ENCODE data around the gene THEMIS2. TPM values are rescaled to one million over a fixed set of nuclear protein-coding genes. Genes with fewer than 3 reads are reported as not detected.

Gene THEMIS2
- polyA plus RNA-seq, 1 donor from 2014 or later, result 0.26 TPM

DNA sequence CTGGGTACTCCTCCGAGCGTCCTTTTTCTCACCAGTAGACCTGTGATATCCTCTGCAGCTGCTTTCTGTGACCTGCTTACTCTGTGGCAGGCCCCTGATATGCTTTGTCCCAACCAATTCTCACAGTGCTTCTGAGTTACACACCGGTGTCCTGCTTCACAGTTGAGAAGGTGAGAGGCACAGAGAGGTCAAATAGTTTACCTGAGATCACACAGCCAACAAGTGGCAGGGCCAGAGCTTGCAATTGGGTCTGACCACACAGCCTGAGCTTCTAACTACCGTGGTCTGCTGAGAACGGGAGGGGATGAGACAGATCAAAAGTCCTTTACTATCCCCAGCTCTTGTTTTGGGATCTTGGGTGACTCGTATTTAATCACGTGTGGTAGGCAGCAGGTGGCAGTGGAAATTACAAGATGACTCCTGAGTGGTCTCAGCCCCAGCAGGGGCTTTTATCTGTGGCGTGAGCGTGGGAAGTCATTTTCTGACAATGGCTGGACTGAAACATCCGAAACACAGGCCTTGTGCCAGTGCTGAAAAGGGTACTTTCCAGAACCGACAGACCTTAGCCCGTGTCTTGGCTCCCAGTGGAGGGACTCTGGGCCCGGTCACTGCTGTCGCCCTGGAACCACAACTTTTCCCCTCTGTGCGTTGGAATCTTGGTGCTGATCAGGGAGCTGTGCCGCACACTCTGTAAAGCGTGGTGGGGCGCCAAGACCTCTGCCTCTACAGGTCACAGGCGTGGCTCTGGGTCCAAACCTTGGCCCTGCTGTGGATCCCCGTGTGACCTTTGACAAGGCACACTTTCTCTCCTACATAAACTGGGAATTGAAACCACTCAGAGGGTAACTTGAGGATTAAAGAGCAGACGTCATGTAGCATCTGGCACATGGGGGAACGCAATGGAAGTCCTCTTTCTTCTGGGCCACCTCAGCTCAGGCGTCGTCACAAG is 11.9 kb downstream of the THEMIS2 start:
- no peaks in the 10 kb centered on the region for H3K27me3 ChIP-seq (ENCODE audit: insufficient read depth, low read depth, low read length)
- H4K20me1 ChIP-seq (ENCODE audit: insufficient read depth), result no peaks in the 10 kb centered on the region
- no peak overlapping the region for H2AFZ ChIP-seq (ENCODE audit: low read depth, low read length)
- no peaks in the 10 kb centered on the region for H3K9me2 ChIP-seq (ENCODE audit: insufficient read depth, low read length)
- H3K4me3 ChIP-seq (ENCODE audit: low read length), result no peak overlapping the region
- H3K9me3 ChIP-seq (ENCODE audit: low read length), result no peaks in the 10 kb centered on the region
- no peak overlapping the region for H3K4me2 ChIP-seq (ENCODE audit: low read length)
- TF ChIP-seq TAF1 (IDR thresholded peaks at IDR 0.05; ENCODE audit: low read depth), result no peak
- no peak for TF ChIP-seq POLR2AphosphoS5 (IDR thresholded peaks at IDR 0.05)
- no peak for TF ChIP-seq SMC3 (conservative IDR thresholded peaks at IDR 0.05; ENCODE audit: poor library complexity)
- TF ChIP-seq, protein P1, sequence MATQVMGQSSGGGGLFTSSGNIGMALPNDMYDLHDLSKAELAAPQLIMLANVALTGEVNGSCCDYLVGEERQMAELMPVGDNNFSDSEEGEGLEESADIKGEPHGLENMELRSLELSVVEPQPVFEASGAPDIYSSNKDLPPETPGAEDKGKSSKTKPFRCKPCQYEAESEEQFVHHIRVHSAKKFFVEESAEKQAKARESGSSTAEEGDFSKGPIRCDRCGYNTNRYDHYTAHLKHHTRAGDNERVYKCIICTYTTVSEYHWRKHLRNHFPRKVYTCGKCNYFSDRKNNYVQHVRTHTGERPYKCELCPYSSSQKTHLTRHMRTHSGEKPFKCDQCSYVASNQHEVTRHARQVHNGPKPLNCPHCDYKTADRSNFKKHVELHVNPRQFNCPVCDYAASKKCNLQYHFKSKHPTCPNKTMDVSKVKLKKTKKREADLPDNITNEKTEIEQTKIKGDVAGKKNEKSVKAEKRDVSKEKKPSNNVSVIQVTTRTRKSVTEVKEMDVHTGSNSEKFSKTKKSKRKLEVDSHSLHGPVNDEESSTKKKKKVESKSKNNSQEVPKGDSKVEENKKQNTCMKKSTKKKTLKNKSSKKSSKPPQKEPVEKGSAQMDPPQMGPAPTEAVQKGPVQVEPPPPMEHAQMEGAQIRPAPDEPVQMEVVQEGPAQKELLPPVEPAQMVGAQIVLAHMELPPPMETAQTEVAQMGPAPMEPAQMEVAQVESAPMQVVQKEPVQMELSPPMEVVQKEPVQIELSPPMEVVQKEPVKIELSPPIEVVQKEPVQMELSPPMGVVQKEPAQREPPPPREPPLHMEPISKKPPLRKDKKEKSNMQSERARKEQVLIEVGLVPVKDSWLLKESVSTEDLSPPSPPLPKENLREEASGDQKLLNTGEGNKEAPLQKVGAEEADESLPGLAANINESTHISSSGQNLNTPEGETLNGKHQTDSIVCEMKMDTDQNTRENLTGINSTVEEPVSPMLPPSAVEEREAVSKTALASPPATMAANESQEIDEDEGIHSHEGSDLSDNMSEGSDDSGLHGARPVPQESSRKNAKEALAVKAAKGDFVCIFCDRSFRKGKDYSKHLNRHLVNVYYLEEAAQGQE (IDR thresholded peaks at IDR 0.05; ENCODE audit: borderline replicate concordance), result no peak
- no peak for TF ChIP-seq RAD21 (conservative IDR thresholded peaks at IDR 0.05)
- TF ChIP-seq EZH2 (IDR thresholded peaks at IDR 0.05; ENCODE audit: borderline replicate concordance, insufficient read depth, low read length, poor library complexity, severe bottlenecking), result no peak
- H3K27ac ChIP-seq (ENCODE audit: low read length), result no peak overlapping the region
- H3K36me3 ChIP-seq (ENCODE audit: insufficient read depth, low read length), result no peaks in the 10 kb centered on the region
- H3F3A ChIP-seq (ENCODE audit: insufficient read depth, low read length, poor library complexity, severe bottlenecking), result no peaks in the 10 kb centered on the region
- no peak overlapping the region for H3K9ac ChIP-seq (ENCODE audit: low read length)
- no peaks in the 10 kb centered on the region for H3K79me2 ChIP-seq (replicated peaks; ENCODE audit: insufficient read depth, low read length)

DNA sequence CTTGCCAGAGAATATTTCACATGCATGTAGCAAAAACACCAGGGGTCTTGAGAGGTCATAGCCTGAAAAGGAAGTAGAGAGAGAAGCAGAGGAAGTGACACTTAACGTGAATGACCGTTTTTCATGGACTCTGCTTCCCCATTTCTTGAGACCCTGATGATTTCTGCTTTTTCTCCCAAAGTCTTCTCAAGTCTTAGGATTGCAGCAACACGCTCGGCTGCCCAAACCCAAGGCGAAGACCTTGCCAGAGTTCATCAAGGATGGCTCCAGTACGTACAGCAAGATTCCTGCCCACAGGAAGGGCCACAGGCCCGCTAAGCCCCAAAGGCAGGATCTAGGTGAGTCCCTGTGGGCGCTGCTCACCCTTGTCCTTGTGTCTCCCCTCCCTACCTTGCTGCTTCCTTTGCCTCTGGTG is 12.8 kb downstream of the THEMIS2 start:
- H4K20me1 ChIP-seq (ENCODE audit: insufficient read depth), result no peaks in the 10 kb centered on the region
- H3F3A ChIP-seq (ENCODE audit: insufficient read depth, low read length, poor library complexity, severe bottlenecking), result no peaks in the 10 kb centered on the region
- H3K9ac ChIP-seq (ENCODE audit: low read length), result no peak overlapping the region
- H3K9me3 ChIP-seq (ENCODE audit: low read length), result no peaks in the 10 kb centered on the region
- no peak overlapping the region for H3K4me3 ChIP-seq (ENCODE audit: low read length)
- H3K27ac ChIP-seq (ENCODE audit: low read length), result no peak overlapping the region
- H3K79me2 ChIP-seq (replicated peaks; ENCODE audit: insufficient read depth, low read length), result no peaks in the 10 kb centered on the region
- no peak overlapping the region for H2AFZ ChIP-seq (ENCODE audit: low read depth, low read length)
- H3K27me3 ChIP-seq (ENCODE audit: insufficient read depth, low read depth, low read length), result no peaks in the 10 kb centered on the region
- TF ChIP-seq, protein P2, sequence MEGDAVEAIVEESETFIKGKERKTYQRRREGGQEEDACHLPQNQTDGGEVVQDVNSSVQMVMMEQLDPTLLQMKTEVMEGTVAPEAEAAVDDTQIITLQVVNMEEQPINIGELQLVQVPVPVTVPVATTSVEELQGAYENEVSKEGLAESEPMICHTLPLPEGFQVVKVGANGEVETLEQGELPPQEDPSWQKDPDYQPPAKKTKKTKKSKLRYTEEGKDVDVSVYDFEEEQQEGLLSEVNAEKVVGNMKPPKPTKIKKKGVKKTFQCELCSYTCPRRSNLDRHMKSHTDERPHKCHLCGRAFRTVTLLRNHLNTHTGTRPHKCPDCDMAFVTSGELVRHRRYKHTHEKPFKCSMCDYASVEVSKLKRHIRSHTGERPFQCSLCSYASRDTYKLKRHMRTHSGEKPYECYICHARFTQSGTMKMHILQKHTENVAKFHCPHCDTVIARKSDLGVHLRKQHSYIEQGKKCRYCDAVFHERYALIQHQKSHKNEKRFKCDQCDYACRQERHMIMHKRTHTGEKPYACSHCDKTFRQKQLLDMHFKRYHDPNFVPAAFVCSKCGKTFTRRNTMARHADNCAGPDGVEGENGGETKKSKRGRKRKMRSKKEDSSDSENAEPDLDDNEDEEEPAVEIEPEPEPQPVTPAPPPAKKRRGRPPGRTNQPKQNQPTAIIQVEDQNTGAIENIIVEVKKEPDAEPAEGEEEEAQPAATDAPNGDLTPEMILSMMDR (IDR thresholded peaks at IDR 0.05; ENCODE audit: poor library complexity, severe bottlenecking), result no peak
- no peak for TF ChIP-seq POLR2AphosphoS5 (IDR thresholded peaks at IDR 0.05)
- no peak for TF ChIP-seq EZH2 (IDR thresholded peaks at IDR 0.05; ENCODE audit: borderline replicate concordance, insufficient read depth, low read length, poor library complexity, severe bottlenecking)
- TF ChIP-seq SMC3 (conservative IDR thresholded peaks at IDR 0.05; ENCODE audit: poor library complexity), result no peak
- no peak for TF ChIP-seq MXI1 (conservative IDR thresholded peaks at IDR 0.05; ENCODE audit: poor library complexity, severe bottlenecking)
- no peak for TF ChIP-seq RAD21 (conservative IDR thresholded peaks at IDR 0.05)
- no peak for TF ChIP-seq TAF1 (IDR thresholded peaks at IDR 0.05; ENCODE audit: low read depth)
- TF ChIP-seq, protein P1 (IDR thresholded peaks at IDR 0.05; ENCODE audit: borderline replicate concordance), result no peak
- TF ChIP-seq EP300 (conservative IDR thresholded peaks at IDR 0.05; ENCODE audit: poor library complexity, severe bottlenecking), result no peak
- no peak overlapping the region for H3K4me2 ChIP-seq (ENCODE audit: low read length)
- H3K36me3 ChIP-seq (ENCODE audit: insufficient read depth, low read length), result no peaks in the 10 kb centered on the region
- no peaks in the 10 kb centered on the region for H3K9me2 ChIP-seq (ENCODE audit: insufficient read depth, low read length)

Data from neural cell (in vitro differentiated cells).